SKM-1 treated with dmso at 0.1 percent for 144 hours (cell line): ENCODE measurements around the gene RBM8A.

Experiments
- DNase-seq: peaks from one replicate; lab custom pipeline; 2025; ENCODE audit not compliant: unreplicated experiment; lab: John Stamatoyannopoulos, UW

Gene RBM8A

DNA sequence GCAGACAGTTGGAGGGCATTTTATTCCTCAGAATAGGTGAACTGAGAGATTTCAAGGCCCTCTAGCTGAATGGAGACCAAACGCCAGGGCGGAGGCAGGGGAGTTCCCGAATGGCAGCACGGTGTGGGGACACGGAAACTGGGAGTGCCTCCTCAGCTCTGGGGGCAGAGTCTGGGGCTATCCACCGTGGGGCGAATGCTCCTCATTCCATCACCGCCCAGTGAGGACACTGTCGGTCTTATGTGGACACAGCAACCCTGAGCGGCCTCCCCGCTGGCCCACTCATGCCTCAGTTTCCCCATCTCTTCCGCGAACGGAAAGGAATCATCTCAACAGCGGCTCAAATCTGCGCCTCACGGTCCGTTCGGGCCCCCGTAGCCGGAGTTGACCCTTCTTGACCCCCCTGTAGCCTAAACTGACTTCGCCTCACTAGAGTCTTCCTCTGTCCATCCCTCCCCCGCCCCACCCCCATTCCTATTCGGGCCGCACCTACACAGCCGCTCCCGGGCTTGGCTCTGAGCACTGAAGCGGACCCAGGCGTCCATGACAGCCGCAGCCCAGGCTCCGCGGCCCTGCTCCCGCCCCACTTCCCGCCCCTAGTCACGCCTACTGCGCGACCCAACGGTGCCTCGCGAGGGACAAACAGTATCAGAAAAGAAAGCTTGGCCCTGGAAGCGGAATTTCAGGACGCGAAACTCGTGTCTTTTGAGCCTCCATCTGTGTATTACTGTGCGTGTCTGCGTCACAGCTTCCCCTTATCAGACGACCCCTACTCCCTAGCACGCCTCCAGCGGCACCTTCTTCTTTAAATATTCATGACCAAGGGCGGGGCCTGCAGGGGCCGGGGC is 8.9 kb downstream of the RBM8A start, which contains the start of gene PEX11B:
PEX11B (minus strand) TSS at position 574 of the 848 bp plus-strand sequence; CDS start at position 545, 29 bp downstream.
- DNase-seq: peak; percentile 91

DNA sequence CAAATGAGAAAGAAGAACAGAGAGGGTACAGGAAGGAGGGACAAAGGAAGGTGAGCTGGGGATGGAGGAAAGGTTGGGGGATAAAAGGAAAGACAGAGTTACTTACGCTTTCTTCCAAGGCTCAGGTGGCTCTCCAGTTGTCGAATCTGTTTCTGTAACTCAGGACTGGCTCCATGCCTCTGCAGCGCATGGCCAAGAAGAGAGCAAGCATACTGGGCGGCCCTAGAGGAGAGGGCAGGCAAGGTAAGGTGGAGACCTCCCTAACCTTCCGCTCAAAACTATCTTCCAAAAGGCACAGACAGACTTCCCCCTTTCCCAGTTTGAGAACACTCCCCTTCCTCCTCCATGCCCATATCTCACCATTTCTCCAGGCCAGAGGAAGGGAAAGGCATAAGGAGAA is 9.7 kb downstream of the RBM8A start:
- DNase-seq: no peak

DNA sequence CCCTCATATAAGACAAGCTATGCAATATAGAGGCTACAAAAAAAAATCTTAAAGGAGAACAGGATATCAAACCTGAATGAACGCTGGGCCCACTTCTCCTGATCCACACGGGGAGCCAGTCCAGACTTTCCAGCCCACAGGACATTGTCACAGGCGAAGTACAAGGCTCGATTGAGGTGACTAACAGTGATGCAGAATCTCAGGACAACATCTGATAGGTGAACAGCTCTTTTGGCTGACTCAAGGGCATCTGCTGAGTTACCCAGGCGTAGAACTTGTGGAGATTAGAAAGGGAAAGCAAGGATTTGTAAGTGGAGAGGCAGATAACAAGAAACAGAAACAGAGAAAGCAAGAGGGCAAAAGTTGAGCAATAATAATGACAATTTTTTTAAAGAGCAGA is 10.5 kb downstream of the RBM8A start:
- DNase-seq: no peak

DNA sequence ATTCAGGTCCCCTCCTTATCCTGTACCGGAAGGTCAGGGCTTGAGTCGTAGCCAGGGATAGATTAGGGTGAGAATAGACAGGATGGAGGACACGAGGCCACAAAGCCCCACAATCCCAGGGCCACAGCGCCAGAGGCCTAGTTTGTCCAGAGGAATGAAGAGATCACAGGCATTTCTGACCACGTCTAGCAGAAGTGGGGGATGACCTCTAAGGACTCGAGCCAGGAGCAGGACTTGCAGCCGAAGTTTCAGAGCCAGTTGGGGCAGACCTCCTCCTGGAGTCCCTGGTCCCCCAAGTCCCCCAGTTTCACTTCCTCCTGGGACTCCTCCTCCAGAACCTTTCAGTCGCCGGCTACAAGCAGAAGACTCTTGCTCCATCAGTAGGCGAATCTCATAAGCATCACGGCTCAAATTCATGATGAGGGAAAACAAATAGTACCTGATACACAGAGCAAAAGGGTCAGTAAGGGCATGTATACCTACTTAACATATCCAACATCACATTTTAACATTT is 15.1 kb downstream of the RBM8A start:
- no peak for DNase-seq

GRCh38 chr1:145908653-145909052 is 18.6 kb downstream of the RBM8A start:
- no peak for DNase-seq

GRCh38 chr1:145906954-145907753 is 20.1 kb downstream of the RBM8A start:
- DNase-seq: no peak

DNA sequence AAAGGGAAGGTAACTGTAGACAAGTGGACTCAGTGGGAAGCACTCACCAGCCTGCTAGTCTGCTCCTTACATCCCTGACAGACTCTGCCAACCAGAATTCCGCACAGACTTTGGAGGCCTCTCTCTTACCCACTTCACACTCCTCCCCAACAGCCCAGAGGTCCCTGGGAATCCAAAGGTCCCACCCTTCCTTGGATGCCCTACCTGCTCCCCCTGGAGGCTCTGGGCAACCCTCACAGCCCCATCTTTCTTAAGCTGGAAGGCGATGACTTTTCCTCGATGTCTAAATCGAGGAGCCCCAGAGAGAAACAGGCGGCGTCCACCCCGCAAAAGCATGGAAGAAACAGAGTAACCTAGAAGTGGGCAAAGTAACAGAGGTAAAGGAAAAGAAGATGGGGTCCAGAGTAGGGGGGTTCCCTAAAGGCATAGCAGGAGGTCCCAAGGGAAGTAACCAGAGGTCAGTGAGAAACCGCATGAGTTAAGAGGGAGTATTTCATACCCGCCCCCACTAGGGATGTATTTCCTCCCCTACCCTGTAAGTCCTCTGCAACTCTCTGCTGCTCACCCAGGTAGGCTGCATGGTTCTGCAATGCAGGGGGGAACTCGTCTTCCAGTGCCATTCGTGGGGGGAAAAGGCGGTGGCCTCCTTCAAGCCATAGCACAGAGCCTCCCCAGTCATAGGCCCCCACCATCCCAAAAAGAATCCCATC is 25.8 kb downstream of the RBM8A start:
- DNase-seq: no peak

GRCh38 chr1:145898756-145899155 is 28.5 kb downstream of the RBM8A start:
- no peak for DNase-seq

DNA sequence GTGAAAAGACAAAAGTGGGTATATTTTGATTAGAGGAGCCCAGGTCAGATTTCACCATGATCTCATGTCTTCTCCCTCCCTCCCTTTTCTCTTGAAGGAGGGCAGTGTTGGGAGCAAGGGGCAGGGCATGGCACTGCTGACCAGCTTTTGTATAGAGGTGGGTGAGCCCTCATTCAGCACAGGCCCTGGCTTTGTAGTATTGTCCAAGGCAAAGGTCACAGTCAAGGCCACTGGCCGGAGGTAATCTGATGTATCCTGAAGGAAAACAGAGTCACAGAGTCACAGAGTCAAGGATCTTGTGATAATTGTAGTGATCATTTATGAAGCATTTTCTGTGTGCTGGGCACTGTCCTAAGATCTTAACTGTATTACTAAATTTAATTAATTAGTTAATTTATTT is 29.3 kb downstream of the RBM8A start:
- DNase-seq: no peak

GRCh38 chr1:145895471-145895870 is 31.8 kb downstream of the RBM8A start:
- DNase-seq: no peak

- DNase-seq: no peak
Observed at GRCh38 chr1:145893306-145894055, 33.8 kb downstream of the RBM8A start.

- no peak for DNase-seq
Observed at GRCh38 chr1:145892486-145893087, 34.7 kb downstream of the RBM8A start.

- DNase-seq: peak; percentile 79
Observed at GRCh38 chr1:145891587-145892485, 35.4 kb downstream of the RBM8A start.

DNA sequence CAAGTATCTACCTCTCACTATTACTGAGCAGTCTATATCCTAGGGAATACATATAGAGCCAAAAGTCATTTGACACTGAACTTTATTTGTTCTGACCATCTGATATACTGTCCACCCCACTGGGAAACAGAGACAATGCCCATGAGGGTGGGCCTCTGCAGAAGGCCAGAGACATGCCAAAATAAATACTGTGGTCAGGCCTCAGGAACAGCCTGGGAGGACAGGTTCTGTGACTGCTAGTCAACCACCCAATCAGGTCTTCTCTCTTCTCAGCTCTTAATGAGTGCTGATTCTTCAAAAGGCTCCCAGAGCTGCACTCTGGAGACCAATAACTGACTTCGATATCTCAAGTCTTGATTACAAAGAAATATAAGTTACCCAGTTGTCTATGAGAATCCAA is 36.1 kb downstream of the RBM8A start:
- no peak for DNase-seq

GRCh38 chr1:145889722-145890121 is 37.6 kb downstream of the RBM8A start:
- DNase-seq: no peak

GRCh38 chr1:145887631-145888030 is 39.7 kb downstream of the RBM8A start:
- no peak for DNase-seq

GRCh38 chr1:145886816-145887215 is 40.5 kb downstream of the RBM8A start:
- DNase-seq: no peak

- DNase-seq: no peak
Observed at GRCh38 chr1:145886390-145886789, 40.9 kb downstream of the RBM8A start.

GRCh38 chr1:145885738-145886287 is 41.5 kb downstream of the RBM8A start, which contains the start of gene ANKRD35:
TSS of gene ANKRD35 (minus strand) at chr1:145885866. CDS start at chr1:145885758, 108 bp downstream.
- peak; percentile 75 for DNase-seq
